ENCODE results near the gene SLC16A11.
"Not testable (repeated sequence)": the region's sequence is repeated elsewhere in the genome, so short reads cannot be mapped to it uniquely, and the experiment has no call there.

DNA sequence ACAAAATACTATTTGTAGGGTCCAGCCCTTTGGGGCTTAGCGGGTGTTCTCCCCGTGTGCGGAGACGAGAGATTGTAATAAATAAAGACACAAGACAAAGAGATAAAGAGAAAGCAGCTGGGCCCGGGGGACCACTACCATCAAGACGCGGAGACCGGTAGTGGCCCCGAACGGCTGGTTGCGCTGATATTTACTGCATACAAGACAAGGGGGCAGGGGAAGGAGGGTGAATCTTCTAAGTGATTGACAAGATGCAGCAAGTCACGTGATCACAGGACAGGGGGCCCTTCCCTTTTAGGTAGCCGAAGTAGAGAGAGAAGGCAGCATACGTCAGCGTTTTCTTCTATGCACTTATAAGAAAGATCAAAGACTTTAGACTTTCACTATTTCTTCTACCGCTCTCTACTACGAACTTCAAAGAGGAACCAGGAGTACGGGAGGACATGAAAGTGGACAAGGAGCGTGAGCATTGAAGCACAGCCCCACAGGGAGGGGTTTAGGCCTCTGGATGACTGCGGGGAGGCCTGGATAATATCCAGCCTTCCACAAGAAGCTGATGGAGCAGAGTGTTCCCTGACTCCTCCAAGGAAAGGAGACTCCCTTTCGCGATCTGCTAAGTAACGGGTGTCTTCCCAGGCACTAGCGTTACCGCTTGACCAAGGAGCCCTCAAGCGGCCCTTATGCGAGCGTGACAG is 47.6 kb upstream of the SLC16A11 start:
- not testable (repeated sequence) for TF ChIP-seq FOSL1 (tag; conservative IDR thresholded peaks at IDR 0.05); XRCC5 (IDR thresholded peaks at IDR 0.05; ENCODE audit: low read depth, low read length)
